NCI-H2196 (cell line): Measurements from ENCODE around the gene IL17RE.
"Not testable (repeated sequence)": the region's sequence is repeated elsewhere in the genome, so short reads cannot be mapped to it uniquely, and the experiment has no call there.

ENCODE experiments used
- DNase-seq: peaks from one replicate; lab custom pipeline; 2025; ENCODE audit not compliant: unreplicated experiment; lab: John Stamatoyannopoulos, UW

IL17RE gene

DNA sequence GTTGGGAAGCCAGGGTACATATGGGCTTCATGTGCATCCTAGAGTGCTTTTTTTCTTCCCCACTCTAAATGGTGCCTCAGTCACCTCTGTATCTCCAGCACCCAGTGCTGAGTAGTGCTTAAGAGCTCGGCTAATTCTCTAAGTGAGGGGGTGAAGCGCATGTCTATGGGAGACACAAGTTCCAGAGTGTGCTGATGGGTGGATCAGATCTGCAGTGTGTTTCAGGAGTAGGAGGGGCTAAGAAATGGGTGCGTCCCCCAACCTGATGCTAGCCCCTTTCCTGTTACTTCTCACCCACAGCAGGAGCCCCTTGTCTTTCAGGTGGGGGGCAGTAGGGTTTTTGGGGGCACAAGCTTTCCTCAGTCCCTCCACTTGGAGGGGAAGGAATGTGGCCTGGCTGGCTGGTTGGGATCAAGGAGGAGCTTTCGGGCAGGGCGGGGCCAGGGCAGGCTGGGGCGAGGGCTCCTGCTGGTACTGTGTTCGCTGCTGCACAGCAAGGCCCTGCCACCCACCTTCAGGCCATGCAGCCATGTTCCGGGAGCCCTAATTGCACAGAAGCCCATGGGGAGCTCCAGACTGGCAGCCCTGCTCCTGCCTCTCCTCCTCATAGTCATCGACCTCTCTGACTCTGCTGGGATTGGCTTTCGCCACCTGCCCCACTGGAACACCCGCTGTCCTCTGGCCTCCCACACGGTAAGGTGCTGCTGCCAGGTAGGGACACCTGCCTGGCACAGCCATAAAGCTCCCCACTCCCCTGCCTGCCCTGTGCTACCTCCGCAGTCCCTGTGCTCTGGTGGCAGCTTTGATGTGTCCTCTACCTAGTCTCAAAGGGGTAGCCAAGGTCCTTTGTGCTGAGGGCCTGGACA lies at the start of gene IL17RE:
Gene IL17RE, plus strand, starts transcription at position 477 of the 866 bp plus-strand sequence. Its CDS starts 85 bp downstream, at position 562.
- peak; percentile 16 for DNase-seq

- DNase-seq: not testable (repeated sequence)
These were observed 48.2 kb upstream of the IL17RE start for GRCh38 chr3:9854291-9854940.

DNA sequence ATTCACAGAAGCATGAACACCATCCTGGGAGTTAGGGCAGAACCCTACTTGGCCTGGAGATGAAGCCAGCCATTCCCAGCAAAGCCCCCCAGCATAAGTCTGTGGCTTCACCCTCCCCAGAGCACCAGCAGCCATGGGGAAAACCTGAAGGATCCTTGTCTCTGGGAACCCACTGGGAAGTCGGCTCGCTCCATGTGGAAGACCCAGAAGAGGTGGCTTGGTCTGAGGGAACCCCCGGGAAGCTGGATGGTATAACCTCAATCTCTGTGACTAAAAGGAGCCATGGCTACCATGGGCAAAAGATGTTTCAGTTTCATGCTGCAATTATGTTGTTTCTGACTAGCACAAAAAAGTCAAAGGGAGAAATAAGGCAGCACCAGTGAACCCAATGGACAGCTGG lies 47.1 kb upstream of the IL17RE start:
- no peak for DNase-seq

- no peak for DNase-seq
These were observed 43.1 kb upstream of the IL17RE start for GRCh38 chr3:9859530-9860025.

GRCh38 chr3:9861201-9861600 lies 41.4 kb upstream of the IL17RE start:
- no peak for DNase-seq

DNA sequence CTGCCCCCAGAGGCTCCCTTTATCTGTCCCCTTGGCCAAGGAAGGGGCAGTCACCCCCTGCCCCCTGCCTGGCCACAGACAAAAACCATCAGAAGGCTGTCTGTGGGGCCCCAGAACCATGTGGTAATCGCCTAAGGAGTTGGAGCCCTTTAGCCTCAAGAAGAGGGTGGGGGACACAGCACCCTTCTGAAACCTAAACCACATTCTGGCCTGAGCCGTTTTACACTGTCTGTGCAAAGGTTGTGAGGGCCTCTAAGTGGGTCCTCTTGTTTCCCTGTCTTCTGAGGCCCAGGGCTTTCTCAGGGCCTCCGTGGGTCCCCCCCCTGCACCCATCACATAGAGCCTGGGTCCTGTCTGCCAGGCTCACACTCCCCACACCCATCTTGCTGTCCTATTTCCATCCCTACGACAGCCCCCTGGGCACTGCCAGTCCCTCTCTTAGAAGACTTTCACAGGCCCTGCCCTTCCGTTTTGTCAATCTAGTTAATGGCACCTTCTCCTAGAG lies 41.0 kb upstream of the IL17RE start:
- DNase-seq: no peak

DNA sequence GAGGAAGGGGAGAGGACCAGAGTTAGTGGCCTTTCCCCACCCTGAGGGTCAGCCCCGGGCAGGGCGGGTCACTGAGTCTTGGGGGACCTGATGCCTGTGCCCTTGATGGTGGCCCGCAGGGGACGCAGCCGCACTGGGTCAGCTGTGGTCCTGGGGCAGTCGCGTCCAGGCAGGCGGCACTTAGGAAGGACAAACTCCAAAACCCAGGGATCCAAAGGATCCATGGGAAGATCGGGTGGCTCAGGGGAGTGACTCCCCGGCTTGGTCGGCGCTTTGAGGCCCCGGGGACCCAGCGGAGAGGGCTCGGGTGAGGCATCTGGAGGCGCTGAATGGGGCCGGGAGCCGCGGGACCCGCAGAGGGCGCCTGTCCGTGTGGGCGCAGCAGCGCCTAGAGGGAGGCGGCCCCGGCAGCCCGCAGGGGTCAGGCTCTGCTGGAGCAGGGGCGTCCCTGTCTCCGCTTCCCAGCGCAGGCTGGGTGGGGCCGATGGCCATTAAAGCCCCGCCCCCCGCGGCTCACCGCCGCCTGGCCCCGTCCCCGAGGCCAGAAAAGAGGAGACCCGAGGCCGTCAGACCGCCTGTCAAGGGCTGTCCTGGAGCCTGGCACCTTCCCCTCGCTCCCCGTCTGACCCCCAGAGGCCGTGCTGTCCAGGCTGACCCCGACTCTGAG lies 40.1 kb upstream of the IL17RE start:
- DNase-seq: no peak

GRCh38 chr3:9863058-9863772 lies 39.4 kb upstream of the IL17RE start:
- DNase-seq: no peak

GRCh38 chr3:9864200-9864927 lies 38.3 kb upstream of the IL17RE start:
- DNase-seq: no peak

DNA sequence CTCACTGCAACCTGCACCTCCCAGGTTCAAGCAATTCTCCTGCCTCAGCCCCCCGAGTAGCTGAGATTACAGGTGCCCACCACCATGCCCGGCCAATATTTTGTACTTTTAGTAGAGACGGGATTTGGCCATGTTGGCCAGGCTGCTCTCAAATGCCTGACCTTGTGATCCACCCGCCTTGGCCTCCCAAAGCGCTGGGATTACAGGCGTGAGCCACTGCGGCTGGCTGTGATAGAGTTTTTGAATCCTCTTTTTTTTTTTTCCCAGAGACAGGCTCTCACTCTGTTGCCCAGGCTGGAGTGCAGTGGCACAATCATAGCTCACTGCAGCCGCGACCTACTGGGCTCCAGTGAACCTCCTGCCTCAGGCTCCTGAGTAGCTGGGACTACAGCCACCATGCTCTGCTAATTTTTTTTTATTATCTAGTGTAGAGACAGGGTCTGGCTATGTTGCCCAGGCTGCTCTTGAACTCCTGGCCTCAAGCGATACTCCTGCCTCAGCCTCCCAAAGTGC lies 37.5 kb upstream of the IL17RE start:
- not testable (repeated sequence) for DNase-seq

DNA sequence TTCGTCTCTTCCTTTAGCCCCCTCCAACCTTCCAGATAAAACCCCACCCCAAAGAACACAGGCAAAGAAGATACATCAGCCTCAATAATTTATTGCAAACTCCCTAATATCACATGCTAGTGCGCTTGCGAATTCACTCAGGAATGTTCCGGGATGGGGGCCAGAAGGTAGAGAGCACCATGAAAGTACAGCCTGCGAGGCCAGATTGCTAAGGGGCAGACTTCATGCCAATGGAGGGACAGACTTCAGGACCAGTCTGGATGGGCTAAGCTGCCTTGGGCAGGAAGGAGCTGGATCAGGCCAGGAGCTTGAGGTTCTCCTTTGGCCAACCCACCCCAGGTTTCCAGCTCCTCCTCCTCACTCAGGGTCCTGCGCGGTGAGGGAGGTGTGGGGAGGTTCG lies 36.0 kb upstream of the IL17RE start:
- DNase-seq: no peak

- no peak for DNase-seq
These were observed 35.5 kb upstream of the IL17RE start for GRCh38 chr3:9867106-9867505.

- no peak for DNase-seq
These were observed 32.7 kb upstream of the IL17RE start for GRCh38 chr3:9869955-9870354.

- no peak for DNase-seq
These were observed 31.7 kb upstream of the IL17RE start for GRCh38 chr3:9870978-9871377.

DNA sequence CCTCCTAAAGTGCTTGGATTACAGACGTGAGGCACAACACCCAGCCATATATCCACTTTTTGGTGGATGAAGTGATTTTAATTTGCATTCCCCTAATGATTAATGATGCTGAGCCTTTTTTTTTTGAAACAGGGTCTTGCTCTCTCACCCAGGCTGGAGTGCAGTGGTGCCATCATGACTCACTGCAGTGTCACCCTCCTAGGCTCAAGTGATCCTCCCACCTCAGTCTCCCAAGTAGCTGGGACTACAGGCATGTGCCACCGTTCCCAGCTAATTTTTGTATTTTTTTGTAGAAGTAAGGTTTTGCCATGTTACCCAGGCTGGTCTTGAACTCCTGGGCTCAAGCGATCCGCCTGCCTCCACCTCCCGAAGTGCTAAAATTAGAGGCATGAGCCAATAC lies 30.6 kb upstream of the IL17RE start:
- not testable (repeated sequence) for DNase-seq

DNA sequence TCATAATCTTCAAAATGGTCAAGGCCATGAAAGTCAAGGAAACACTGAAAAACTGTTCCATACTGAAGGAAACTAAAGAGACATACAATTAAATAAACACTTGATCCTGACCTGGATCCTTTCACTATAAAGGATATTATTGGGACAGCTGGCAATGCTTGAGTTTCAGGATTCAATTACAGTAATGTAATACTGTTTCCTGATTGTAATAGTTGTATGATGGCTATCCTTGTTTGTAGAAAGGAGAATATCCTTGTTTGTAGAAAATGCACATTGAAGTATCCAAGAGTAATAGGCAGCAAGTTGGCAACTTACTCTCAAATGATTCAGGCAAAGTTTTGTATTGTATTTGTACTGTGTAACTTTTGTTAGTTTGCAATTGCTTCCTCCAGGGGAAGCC lies 27.2 kb upstream of the IL17RE start:
- peak; percentile 17 for DNase-seq

DNA sequence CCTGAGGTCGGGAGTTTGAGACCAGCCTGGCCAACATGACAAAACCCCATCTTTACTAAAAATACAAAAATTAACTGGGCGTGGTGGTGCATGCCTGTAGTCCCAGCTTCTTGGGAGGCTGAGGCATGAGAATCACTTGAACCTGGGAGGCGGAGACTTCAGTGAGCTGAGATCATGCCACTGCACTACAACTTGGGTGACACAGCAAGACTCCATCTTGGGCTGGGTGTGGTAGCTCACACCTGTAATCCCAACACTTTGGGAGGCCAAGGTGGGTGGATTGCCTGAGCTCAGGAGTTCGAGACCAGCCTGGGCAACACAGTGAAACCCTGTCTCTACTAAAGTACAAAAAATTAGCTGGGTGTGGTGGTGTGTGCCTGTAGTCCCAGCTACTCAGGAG lies 26.4 kb upstream of the IL17RE start:
- not testable (repeated sequence) for DNase-seq

DNA sequence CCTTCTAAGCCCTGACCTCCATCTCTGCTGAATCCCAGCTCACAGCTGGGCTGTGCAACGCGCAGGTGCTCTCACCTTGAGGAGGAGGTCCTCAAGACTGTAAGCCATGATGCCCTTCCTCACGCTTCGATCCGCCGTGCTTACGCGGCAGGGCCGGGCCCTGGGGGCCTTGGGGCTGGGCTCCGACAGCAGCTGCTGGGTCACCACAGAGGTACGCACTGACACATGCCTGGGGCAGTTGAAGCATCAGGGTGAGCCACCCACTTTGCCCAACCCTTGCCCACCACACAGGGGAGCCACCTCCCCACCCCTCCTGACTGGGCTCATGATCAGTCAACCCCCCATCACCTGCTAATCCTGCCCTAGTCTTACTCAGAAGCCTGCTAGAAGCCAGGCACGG lies 25.7 kb upstream of the IL17RE start:
- no peak for DNase-seq

GRCh38 chr3:9878700-9879099 lies 23.9 kb upstream of the IL17RE start:
- DNase-seq: no peak
